A549 (cell line): ENCODE measurements around the gene IL11RA. TPM values are rescaled to one million over a fixed set of nuclear protein-coding genes. Genes with fewer than 3 reads are reported as not detected.

Source experiments
- ATAC-seq, 2 experiments: fragments of 200-7000 bp in 1 of 2; fragments of >200 bp in 1 of 2; cut with Nextera tagmentation in 1 of 2; cut with Tn5 transposase in 1 of 2; 3 replicates each; pipeline versions ENCODE4 v1.8.0 to v1.9.1; 2018 to 2020; ENCODE audit warnings: mild to moderate bottlenecking in 1 of 2, moderate library complexity in 1 of 2
- CTCF ChIA-PET: fragments of 300-600 bp; sonication (Branson Sonifier 250); formaldehyde crosslinking; extraction: SDS; loops from one replicate; lab custom pipeline; 2021; ENCODE audit warnings: antibody characterized with exemption, inconsistent platforms; lab: Yijun Ruan, JAX
- POLR2A ChIA-PET: fragments of 350-600 bp; formaldehyde crosslinking; extraction: SDS; loops from one replicate; lab custom pipeline; 2021; ENCODE audit warnings: antibody characterized with exemption, inconsistent platforms; lab: Yijun Ruan, JAX
- DNase-seq, 2 experiments: peaks; one replicate each; pipeline versions ENCODE4 v3.0.0 to v3.0.0-alpha.2; 2011 to 2016; ENCODE audit warnings: low read depth in 1 of 2, low spot score in 1 of 2
- FAIRE-seq: peaks from 2 replicates; lab custom pipeline; 2011; peaks lifted over from hg19 to GRCh38; lab: Jason Lieb, UNC
- H3K27ac ChIP-seq, 2 experiments: fragments of >200 bp; sonication (Bioruptor Twin); formaldehyde crosslinking; 3 replicates each; pipeline ENCODE4 v1.5.1; 2016 to 2017
- H3K4me1 ChIP-seq: fragments of >200 bp; sonication (Bioruptor Twin); formaldehyde crosslinking; 3 replicates; pipeline ENCODE4 v1.6.1; 2016
- H3K4me2 ChIP-seq: fragments of >200 bp; sonication (Bioruptor Twin); formaldehyde crosslinking; 3 replicates; pipeline ENCODE4 v1.6.1; 2016
- H3K4me3 ChIP-seq: fragments of >200 bp; sonication (Bioruptor Twin); formaldehyde crosslinking; 3 replicates; pipeline ENCODE4 v1.5.1; 2016
- H3K9me3 ChIP-seq: fragments of >200 bp; sonication (Bioruptor Twin); formaldehyde crosslinking; 3 replicates; pipeline ENCODE4 v1.6.1; 2016
- CEBPB ChIP-seq, 2 experiments: fragments of >200 bp in 1 of 2; sonication (Bioruptor Twin) in 1 of 2; formaldehyde crosslinking in 1 of 2; IDR thresholded peaks; 2 replicates each; pipeline ENCODE4 v1.6.1; 2012 to 2016
- EHMT2 ChIP-seq: fragments of 200-600 bp; sonication (generic); IDR thresholded peaks from 2 replicates; pipeline ENCODE4 v1.6.1; 2016; ENCODE audit warnings: antibody characterized with exemption, low read depth, mild to moderate bottlenecking, moderate library complexity
- ESRRA ChIP-seq: fragments of 150-350 bp; IDR thresholded peaks from 2 replicates; pipeline ENCODE4 v1.6.1; 2014; ENCODE audit warnings: mild to moderate bottlenecking, low read length, borderline replicate concordance
- HDAC2 ChIP-seq: fragments of 200-600 bp; sonication (generic); IDR thresholded peaks from 2 replicates; pipeline ENCODE4 v1.6.1; 2016
- HEYL ChIP-seq: fragments of 250-450 bp; sonication (Bioruptor Pico); IDR thresholded peaks from 2 replicates; pipeline ENCODE4 v1.8.0; 2021; ENCODE audit warnings: mild to moderate bottlenecking, moderate library complexity
- HOXB13 ChIP-seq: fragments of 250-450 bp; sonication (Bioruptor Pico); IDR thresholded peaks from 2 replicates; pipeline ENCODE4 v1.5.0; 2020; ENCODE audit warnings: low read depth, mild to moderate bottlenecking, moderate library complexity
- HOXB5 ChIP-seq: fragments of 250-450 bp; sonication (Bioruptor Pico); IDR thresholded peaks from 2 replicates; pipeline ENCODE4 v1.5.0; 2020; ENCODE audit warnings: mild to moderate bottlenecking, moderate library complexity
- JUN ChIP-seq, 2 experiments: fragments of >200 bp; sonication (Bioruptor Twin); formaldehyde crosslinking; IDR thresholded peaks; 2 replicates in 1 of 2; 3 replicates in 1 of 2; pipeline ENCODE4 v1.6.1; 2016 to 2017
- KDM5A ChIP-seq: fragments of 200-600 bp; sonication (generic); IDR thresholded peaks from 2 replicates; pipeline ENCODE4 v1.6.1; 2016; ENCODE audit warnings: antibody characterized with exemption, mild to moderate bottlenecking
- NPAS2 ChIP-seq: fragments of 250-450 bp; sonication (Bioruptor Pico); IDR thresholded peaks from 2 replicates; pipeline ENCODE4 v1.8.0; 2022; ENCODE audit warnings: mild to moderate bottlenecking, moderate library complexity, borderline replicate concordance
- PHF8 ChIP-seq: fragments of 200-600 bp; sonication (generic); IDR thresholded peaks from 2 replicates; pipeline ENCODE4 v1.6.1; 2016; ENCODE audit warnings: low read depth, mild to moderate bottlenecking, antibody characterized with exemption, moderate library complexity, borderline replicate concordance
- POLR2A ChIP-seq: IDR thresholded peaks from 2 replicates; pipeline ENCODE4 v1.6.1; 2012; ENCODE audit warnings: mild to moderate bottlenecking, low read length
- RAD21 ChIP-seq, 2 experiments: fragments of >200 bp in 1 of 2; sonication (Bioruptor Twin) in 1 of 2; formaldehyde crosslinking in 1 of 2; IDR thresholded peaks in 1 of 2; conservative IDR thresholded peaks in 1 of 2; 2 replicates in 1 of 2; 3 replicates in 1 of 2; pipeline ENCODE4 v1.6.1; 2012 to 2018; ENCODE audit warnings: inconsistent platforms in 1 of 2
- RCOR1 ChIP-seq: fragments of 150-350 bp; IDR thresholded peaks from 2 replicates; pipeline ENCODE4 v1.6.1; 2014; ENCODE audit warnings: antibody characterized with exemption, low read length, low read depth
- RFX5 ChIP-seq: fragments of 450-650 bp; IDR thresholded peaks from 2 replicates; pipeline ENCODE4 v1.7.1; 2014; ENCODE audit warnings: antibody characterized with exemption, mild to moderate bottlenecking, moderate library complexity
- RNF2 ChIP-seq: fragments of 200-600 bp; sonication (generic); IDR thresholded peaks from 2 replicates; pipeline ENCODE4 v1.6.1; 2016; ENCODE audit warnings: low read depth, mild to moderate bottlenecking, antibody characterized with exemption, moderate library complexity, borderline replicate concordance
- TFCP2L1 ChIP-seq: fragments of 250-450 bp; sonication (Bioruptor Pico); IDR thresholded peaks from 2 replicates; pipeline ENCODE4 v1.5.0; 2021; ENCODE audit warnings: mild to moderate bottlenecking
- ZNF302 ChIP-seq: fragments of 250-450 bp; sonication (Bioruptor Pico); IDR thresholded peaks from 2 replicates; pipeline ENCODE4 v1.9.0; 2021; ENCODE audit warnings: inconsistent platforms, mild to moderate bottlenecking, moderate library complexity
- ZSCAN20 ChIP-seq: fragments of 250-450 bp; sonication (Bioruptor Pico); IDR thresholded peaks from 2 replicates; pipeline ENCODE4 v1.8.0; 2022; ENCODE audit warnings: mild to moderate bottlenecking, moderate library complexity
- WGBS: methylation state at CpG from one replicate; pipeline ENCODE4 v1.1.6; 2017; ENCODE audit errors: missing lambda C conversion rate; 5-methylcytosine and 5-hydroxymethylcytosine counted together
- polyA plus RNA-seq, 4 experiments: library from polyadenylated mRNA; depleted of rRNA in 3 of 4; stranded (reverse); fragments of >200 nt; fragmentation: RNase III in 1 of 4; extraction: RNeasy Plus Mini Kit Qiagen cat#74134 plus additional on column Dnase treatment in 1 of 4; gene quantifications; 2 replicates in 3 of 4; 3 replicates in 1 of 4; pipeline ENCODE4 v1.2.3, GENCODE V29; 2011 to 2017
- TF ChIP-seq, protein P1 (sequence below): fragments of >200 bp; sonication (Bioruptor Twin); formaldehyde crosslinking; IDR thresholded peaks from 3 replicates; pipeline ENCODE4 v1.5.1; 2016
- TF ChIP-seq, protein P2 (sequence below): IDR thresholded peaks from 2 replicates; pipeline ENCODE4 v1.6.1; 2012
- TF ChIP-seq, protein P3 (sequence below): fragments of >200 bp; sonication (Bioruptor Twin); formaldehyde crosslinking; IDR thresholded peaks from 3 replicates; pipeline ENCODE4 v1.6.1; 2016
- TF ChIP-seq, protein P4 (sequence below): fragments of 450-650 bp; IDR thresholded peaks from 2 replicates; pipeline ENCODE4 v1.6.1; 2014; ENCODE audit warnings: antibody characterized with exemption

Gene IL11RA
- polyA plus RNA-seq, 2 of the 4 experiments (the other 2 are of a cell fraction), result 5.6 to 6.8 TPM

DNA sequence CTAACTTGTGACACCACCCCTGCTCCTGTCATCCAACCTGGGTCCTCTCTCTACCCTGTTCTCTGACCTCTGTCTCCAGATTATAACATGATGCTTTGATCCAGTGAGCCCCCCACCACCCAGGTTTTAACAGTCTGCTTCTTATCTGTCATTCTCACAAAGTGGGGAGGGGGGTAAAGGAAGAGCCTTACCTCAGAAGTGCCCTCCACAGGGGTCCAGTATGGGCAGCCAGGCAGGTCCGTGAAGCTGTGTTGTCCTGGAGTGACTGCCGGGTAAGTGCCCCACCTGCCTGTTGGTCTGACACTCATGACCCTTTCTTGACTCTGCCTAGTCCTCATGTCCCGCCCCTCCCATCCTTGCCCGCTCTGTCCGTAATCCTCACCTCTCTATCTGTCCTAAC, 3.4 kb downstream of the IL11RA start:
- CTCF ChIA-PET, result interaction anchor here (0.6 to 12.1 kb wide), 5 partner anchors 9 to 135 kb away, joined by 3 to 288 read pairs (median 3); partner anchors contain the start of genes CNTFR, GALT, IL11RA and SIGMAR1
- WGBS, result 91% methylated on average over 4 of the region's 5 CpGs
- ATAC-seq (no peak), FAIRE-seq (no peak), DNase-seq (no peak)
- Histone ChIP-seq H3K4me1 (peaks cover 17% of the 10 kb centered on the region), H3K4me2 (no peak overlapping the region), H3K4me3 (no peak overlapping the region), H3K9me3 (no peaks in the 10 kb centered on the region), H3K27ac (no peak overlapping the region)
- TF ChIP-seq EHMT2, result no peak
- no peak for TF ChIP-seq KDM5A
- TF ChIP-seq, protein P1, sequence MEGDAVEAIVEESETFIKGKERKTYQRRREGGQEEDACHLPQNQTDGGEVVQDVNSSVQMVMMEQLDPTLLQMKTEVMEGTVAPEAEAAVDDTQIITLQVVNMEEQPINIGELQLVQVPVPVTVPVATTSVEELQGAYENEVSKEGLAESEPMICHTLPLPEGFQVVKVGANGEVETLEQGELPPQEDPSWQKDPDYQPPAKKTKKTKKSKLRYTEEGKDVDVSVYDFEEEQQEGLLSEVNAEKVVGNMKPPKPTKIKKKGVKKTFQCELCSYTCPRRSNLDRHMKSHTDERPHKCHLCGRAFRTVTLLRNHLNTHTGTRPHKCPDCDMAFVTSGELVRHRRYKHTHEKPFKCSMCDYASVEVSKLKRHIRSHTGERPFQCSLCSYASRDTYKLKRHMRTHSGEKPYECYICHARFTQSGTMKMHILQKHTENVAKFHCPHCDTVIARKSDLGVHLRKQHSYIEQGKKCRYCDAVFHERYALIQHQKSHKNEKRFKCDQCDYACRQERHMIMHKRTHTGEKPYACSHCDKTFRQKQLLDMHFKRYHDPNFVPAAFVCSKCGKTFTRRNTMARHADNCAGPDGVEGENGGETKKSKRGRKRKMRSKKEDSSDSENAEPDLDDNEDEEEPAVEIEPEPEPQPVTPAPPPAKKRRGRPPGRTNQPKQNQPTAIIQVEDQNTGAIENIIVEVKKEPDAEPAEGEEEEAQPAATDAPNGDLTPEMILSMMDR, result no peak
- TF ChIP-seq HEYL (CRISPR knock-in tag), result no peak
- no peak for TF ChIP-seq ZNF302 (CRISPR knock-in tag)
- no peak for TF ChIP-seq HOXB5
- TF ChIP-seq JUN (IDR thresholded peaks at IDR 0.05), result no peak
- no peak for TF ChIP-seq RCOR1
- POLR2A ChIA-PET, result interaction anchor here (0.7 kb wide), 1 partner anchor 16 kb away, joined by 6 read pairs; no protein-coding TSS in a partner anchor

DNA sequence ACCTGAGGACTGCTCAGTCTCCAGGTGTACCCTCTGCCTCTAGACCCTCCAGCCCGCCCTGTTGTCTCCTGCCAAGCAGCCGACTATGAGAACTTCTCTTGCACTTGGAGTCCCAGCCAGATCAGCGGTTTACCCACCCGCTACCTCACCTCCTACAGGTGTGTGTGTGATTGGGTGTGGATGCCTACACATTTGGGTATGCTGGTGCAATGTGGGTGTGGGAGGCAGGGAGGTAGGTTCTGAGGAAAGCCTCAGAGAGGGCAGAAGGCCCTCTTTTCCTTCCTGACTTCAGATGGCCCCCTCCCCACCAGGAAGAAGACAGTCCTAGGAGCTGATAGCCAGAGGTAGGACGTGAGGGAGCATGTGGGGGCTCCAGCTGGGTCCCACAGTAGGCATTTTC, 5.0 kb downstream of the IL11RA start:
- no peak overlapping the region for H3K27ac ChIP-seq
- FAIRE-seq, result no peak
- POLR2A ChIA-PET, result no interaction called here
- DNase-seq, result no peak
- ATAC-seq, result no peak
- H3K4me2 ChIP-seq, result no peak overlapping the region
- peaks cover 9% of the 10 kb centered on the region for H3K4me1 ChIP-seq
- H3K4me3 ChIP-seq, result no peak overlapping the region
- H3K9me3 ChIP-seq, result no peaks in the 10 kb centered on the region
- CTCF ChIA-PET, result interaction anchor here (1.0 to 12.1 kb wide), 3 partner anchors 8 to 45 kb away, joined by 5 to 288 read pairs (median 21); partner anchors contain the start of genes GALT, IL11RA and SIGMAR1
- WGBS, result 70% methylated on average over 5 of the region's 5 CpGs
- TF ChIP-seq CEBPB (IDR thresholded peaks at IDR 0.05) (no peak), HOXB13 (CRISPR knock-in tag) (no peak), RFX5 (no peak), JUN (IDR thresholded peaks at IDR 0.05) (no peak), HDAC2 (no peak)
- TF ChIP-seq, all 56 proteins: peak for 0

DNA sequence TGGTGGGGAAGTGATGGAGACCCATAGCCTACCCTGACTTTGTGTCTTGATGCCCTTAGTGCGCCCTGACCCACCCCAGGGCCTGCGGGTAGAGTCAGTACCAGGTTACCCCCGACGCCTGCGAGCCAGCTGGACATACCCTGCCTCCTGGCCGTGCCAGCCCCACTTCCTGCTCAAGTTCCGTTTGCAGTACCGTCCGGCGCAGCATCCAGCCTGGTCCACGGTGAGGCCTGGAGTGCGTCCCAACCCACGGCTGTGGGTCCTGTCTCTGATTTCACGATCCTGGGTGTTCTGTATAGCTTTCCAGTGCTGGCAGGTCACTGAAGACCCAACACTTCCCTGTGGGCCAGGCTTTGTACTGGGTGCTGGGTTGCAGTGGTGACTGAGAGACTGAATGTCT, 6.5 kb downstream of the IL11RA start:
- ATAC-seq (no peak), FAIRE-seq (no peak), DNase-seq (no peak)
- TF ChIP-seq ESRRA, result no peak
- TF ChIP-seq POLR2A, result no peak
- H3K4me1 ChIP-seq, result no peaks in the 10 kb centered on the region
- no peak overlapping the region for H3K27ac ChIP-seq
- no peak overlapping the region for H3K4me2 ChIP-seq
- WGBS, result 92% methylated on average over 9 of the region's 14 CpGs
- no peak overlapping the region for H3K4me3 ChIP-seq
- H3K9me3 ChIP-seq, result no peaks in the 10 kb centered on the region
- ChIA-PET POLR2A (no interaction called here), CTCF (interaction anchor here (3.5 to 12.1 kb wide), 3 partner anchors 15 to 43 kb away, joined by 21 to 288 read pairs (median 48); partner anchors contain the start of genes GALT, IL11RA and SIGMAR1)

DNA sequence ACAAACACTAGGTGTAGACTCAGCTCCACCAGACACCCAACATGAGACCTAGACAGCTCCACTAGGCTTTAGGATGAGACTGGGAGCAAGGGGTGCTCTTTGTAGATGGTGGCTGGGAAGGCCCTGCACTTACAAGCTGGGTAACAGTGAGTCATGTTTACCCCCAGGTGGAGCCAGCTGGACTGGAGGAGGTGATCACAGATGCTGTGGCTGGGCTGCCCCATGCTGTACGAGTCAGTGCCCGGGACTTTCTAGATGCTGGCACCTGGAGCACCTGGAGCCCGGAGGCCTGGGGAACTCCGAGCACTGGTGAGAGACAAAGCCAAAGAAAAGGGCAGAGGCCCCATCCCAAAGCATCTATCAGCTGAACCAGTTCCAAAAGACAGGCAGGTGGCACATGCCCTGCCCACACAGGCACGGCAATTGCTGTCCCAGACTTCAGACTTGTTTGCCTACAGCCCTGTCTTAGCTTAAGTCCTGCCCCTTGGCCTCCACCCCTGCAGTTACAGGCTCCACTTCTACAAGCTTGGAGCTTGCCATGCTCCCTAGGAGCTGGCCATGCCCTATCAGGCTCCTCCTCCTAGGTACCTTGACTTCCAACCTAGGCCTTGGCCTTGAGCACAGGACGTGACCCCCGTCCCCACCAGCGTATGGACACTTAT, 7.7 kb downstream of the IL11RA start:
- peaks cover 5% of the 10 kb centered on the region for H3K4me1 ChIP-seq
- no peak overlapping the region for H3K4me3 ChIP-seq
- H3K4me2 ChIP-seq, result no peak overlapping the region
- no peak for ATAC-seq
- DNase-seq, result no peak
- CTCF ChIA-PET, result interaction anchor here (1.0 to 12.1 kb wide), 4 partner anchors 15 to 407 kb away, joined by 3 to 288 read pairs (median 26); partner anchors contain the start of genes GALT, IL11RA and SIGMAR1
- POLR2A ChIA-PET, result interaction anchor here (0.9 kb wide), 1 partner anchor 13 kb away, joined by 3 read pairs; the partner anchor contains the start of gene GALT
- TF ChIP-seq, protein P2, sequence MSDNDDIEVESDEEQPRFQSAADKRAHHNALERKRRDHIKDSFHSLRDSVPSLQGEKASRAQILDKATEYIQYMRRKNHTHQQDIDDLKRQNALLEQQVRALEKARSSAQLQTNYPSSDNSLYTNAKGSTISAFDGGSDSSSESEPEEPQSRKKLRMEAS, result no peak
- TF ChIP-seq RAD21 (conservative IDR thresholded peaks at IDR 0.05 in 1 of 2, IDR thresholded peaks at IDR 0.05 in 1 of 2) (no peak), RCOR1 (no peak), TFCP2L1 (CRISPR knock-in tag) (no peak), NPAS2 (CRISPR knock-in tag) (no peak), PHF8 (no peak), ZSCAN20 (CRISPR knock-in tag) (no peak), JUN (IDR thresholded peaks at IDR 0.05) (no peak), ESRRA (no peak), CEBPB (IDR thresholded peaks at IDR 0.05) (no peak), RNF2 (no peak)
- TF ChIP-seq, protein P3, sequence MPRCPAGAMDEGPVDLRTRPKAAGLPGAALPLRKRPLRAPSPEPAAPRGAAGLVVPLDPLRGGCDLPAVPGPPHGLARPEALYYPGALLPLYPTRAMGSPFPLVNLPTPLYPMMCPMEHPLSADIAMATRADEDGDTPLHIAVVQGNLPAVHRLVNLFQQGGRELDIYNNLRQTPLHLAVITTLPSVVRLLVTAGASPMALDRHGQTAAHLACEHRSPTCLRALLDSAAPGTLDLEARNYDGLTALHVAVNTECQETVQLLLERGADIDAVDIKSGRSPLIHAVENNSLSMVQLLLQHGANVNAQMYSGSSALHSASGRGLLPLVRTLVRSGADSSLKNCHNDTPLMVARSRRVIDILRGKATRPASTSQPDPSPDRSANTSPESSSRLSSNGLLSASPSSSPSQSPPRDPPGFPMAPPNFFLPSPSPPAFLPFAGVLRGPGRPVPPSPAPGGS, result no peak
- TF ChIP-seq, protein P4, sequence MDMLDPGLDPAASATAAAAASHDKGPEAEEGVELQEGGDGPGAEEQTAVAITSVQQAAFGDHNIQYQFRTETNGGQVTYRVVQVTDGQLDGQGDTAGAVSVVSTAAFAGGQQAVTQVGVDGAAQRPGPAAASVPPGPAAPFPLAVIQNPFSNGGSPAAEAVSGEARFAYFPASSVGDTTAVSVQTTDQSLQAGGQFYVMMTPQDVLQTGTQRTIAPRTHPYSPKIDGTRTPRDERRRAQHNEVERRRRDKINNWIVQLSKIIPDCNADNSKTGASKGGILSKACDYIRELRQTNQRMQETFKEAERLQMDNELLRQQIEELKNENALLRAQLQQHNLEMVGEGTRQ, result no peak
- TF ChIP-seq, all 56 proteins: peak for 0
- 89% methylated on average over 8 of the region's 8 CpGs for WGBS
- no peaks in the 10 kb centered on the region for H3K9me3 ChIP-seq
- no peak for FAIRE-seq
- H3K27ac ChIP-seq, result no peak overlapping the region
